ENCODE results near the gene EIF1. TPM values are rescaled to one million over a fixed set of nuclear protein-coding genes. Genes with fewer than 3 reads are reported as not detected.

The EIF1 gene
- total and polyA plus RNA-seq, 2 experiments from 2014 or later = 272 to 603 TPM

- Histone ChIP-seq H3K27me3 (ENCODE audit: insufficient read depth) (no peaks in the 10 kb centered on the region), H3K36me3 (ENCODE audit: insufficient read depth) (no peaks in the 10 kb centered on the region), H3K4me1 (ENCODE audit: insufficient read depth) (peaks cover 25% of the 10 kb centered on the region), H3K4me2 (no peak overlapping the region), H3F3A (replicated peaks; ENCODE audit: low read depth) (no peaks in the 10 kb centered on the region), H4K20me1 (replicated peaks; ENCODE audit: insufficient read depth) (no peaks in the 10 kb centered on the region), H3K79me2 (replicated peaks; ENCODE audit: insufficient read depth) (no peaks in the 10 kb centered on the region), H2AFZ (no peak overlapping the region), H3K9me2 (ENCODE audit: insufficient read depth) (no peaks in the 10 kb centered on the region), H3K27ac (ENCODE audit: low read depth) (peak overlapping the region; percentile 76), H3K4me3 (no peak overlapping the region)
- no peak for ATAC-seq
- TF ChIP-seq CTCF (conservative IDR thresholded peaks at IDR 0.05; ENCODE audit: low read depth in 2 of 2) = peak; percentile 25 to 55; a peak in 3 of 4 replicates
- TF ChIP-seq ZNF114 (CRISPR knock-in tag; IDR thresholded peaks at IDR 0.05) = no peak
- peaks cover 19% of the 10 kb centered on the region for H3K27me3 Mint-ChIP-seq (ENCODE audit: insufficient read depth, low read depth, poor library complexity)
- no peak overlapping the region; the same call in 2 of the 3 replicates for H3K4me3 Mint-ChIP-seq
- DNase-seq (ENCODE audit: low spot score) = no peak
- H3K36me3 Mint-ChIP-seq (ENCODE audit: low read depth) = peaks cover 20% of the 10 kb centered on the region
- peaks cover 43% of the 10 kb centered on the region for H3K4me1 Mint-ChIP-seq
- H3K27ac Mint-ChIP-seq = no peak overlapping the region
- peaks cover 25% of the 10 kb centered on the region for H3K9me3 Mint-ChIP-seq
These were observed 9.6 kb upstream of the EIF1 start for GRCh38 chr17:41678907-41679739.

GRCh38 chr17:41679740-41680425 is 8.8 kb upstream of the EIF1 start:
- H3K79me2 ChIP-seq (replicated peaks; ENCODE audit: insufficient read depth) = no peaks in the 10 kb centered on the region
- no peak overlapping the region for H2AFZ ChIP-seq
- peaks cover 23% of the 10 kb centered on the region for H3K4me1 ChIP-seq (ENCODE audit: insufficient read depth)
- ATAC-seq (no peak), DNase-seq (ENCODE audit: low spot score) (no peak)
- H3K36me3 ChIP-seq (ENCODE audit: insufficient read depth) = no peaks in the 10 kb centered on the region
- Mint-ChIP-seq H3K4me3 (no peak overlapping the region), H3K9me3 (peaks cover 25% of the 10 kb centered on the region), H3K27ac (no peak overlapping the region), H3K36me3 (ENCODE audit: low read depth) (peaks cover 20% of the 10 kb centered on the region), H3K27me3 (ENCODE audit: insufficient read depth, low read depth, poor library complexity) (peaks cover 19% of the 10 kb centered on the region), H3K4me1 (peaks cover 41% of the 10 kb centered on the region)
- H3K4me3 ChIP-seq = no peak overlapping the region
- H4K20me1 ChIP-seq (replicated peaks; ENCODE audit: insufficient read depth) = no peaks in the 10 kb centered on the region
- no peaks in the 10 kb centered on the region for H3K9me2 ChIP-seq (ENCODE audit: insufficient read depth)
- H3F3A ChIP-seq (replicated peaks; ENCODE audit: low read depth) = no peaks in the 10 kb centered on the region
- no peaks in the 10 kb centered on the region for H3K27me3 ChIP-seq (ENCODE audit: insufficient read depth)
- no peak overlapping the region for H3K27ac ChIP-seq (ENCODE audit: low read depth)
- no peak overlapping the region for H3K4me2 ChIP-seq
- TF ChIP-seq EZH2 (IDR thresholded peaks at IDR 0.05; ENCODE audit: low read depth, unreplicated experiment) = no peak
- no peak for TF ChIP-seq ETS1 (IDR thresholded peaks at IDR 0.05)
- no peak for TF ChIP-seq JUNB (IDR thresholded peaks at IDR 0.05; ENCODE audit: unreplicated experiment)
- TF ChIP-seq ZNF462 (CRISPR knock-in tag; IDR thresholded peaks at IDR 0.05) = no peak
- TF ChIP-seq STAT1 (IDR thresholded peaks at IDR 0.05; ENCODE audit: unreplicated experiment) = no peak
- TF ChIP-seq CTCF (conservative IDR thresholded peaks at IDR 0.05; ENCODE audit: low read depth in 2 of 2) = no peak
- no peak for TF ChIP-seq NANOG (IDR thresholded peaks at IDR 0.05; ENCODE audit: borderline replicate concordance)

Data from GM23338 (cell line).